ENCODE results near the gene EFNB3.
A peak's percentile ranks its signal among the peaks of the same experiment; 100 is the strongest.

Gene EFNB3

DNA sequence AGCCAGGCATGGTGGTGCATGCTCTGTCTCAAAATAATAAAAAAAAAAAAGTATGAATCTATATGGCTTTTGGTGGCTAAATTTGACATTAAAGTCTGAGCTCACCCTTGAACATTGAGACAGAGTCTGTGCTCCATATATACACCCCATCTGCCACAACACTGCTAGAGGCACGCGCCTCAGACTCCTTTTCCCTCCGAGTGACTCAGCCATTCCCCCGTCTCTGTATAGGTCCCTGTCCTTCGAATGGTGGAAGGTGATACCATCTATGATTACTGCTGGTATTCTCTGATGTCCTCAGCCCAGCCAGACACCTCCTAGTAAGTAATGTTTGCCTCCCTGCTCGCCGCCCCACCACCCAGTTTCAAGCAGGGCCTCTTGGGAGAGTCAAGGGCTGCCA lies 4.5 kb upstream of the EFNB3 start:
- DNase-seq: no peak

DNA sequence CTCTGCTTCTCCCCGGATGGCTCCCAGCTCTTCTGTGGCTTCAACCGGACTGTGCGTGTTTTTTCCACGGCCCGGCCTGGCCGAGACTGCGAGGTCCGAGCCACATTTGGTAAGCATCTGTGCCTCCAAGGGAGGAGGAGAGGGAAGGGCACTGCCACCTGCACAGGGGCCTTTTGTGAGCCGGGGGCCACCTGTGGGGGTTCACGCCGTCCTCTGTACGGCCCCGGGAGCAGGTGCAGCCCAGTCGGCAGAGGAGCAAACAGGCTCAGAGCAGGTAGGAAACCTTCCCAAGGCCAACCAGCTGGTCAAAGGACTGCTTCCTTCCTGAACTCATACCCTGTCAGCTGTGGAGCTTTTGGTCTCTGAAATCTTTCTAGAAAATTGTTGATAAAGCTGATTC lies 3.3 kb upstream of the EFNB3 start:
- DNase-seq: no peak

DNA sequence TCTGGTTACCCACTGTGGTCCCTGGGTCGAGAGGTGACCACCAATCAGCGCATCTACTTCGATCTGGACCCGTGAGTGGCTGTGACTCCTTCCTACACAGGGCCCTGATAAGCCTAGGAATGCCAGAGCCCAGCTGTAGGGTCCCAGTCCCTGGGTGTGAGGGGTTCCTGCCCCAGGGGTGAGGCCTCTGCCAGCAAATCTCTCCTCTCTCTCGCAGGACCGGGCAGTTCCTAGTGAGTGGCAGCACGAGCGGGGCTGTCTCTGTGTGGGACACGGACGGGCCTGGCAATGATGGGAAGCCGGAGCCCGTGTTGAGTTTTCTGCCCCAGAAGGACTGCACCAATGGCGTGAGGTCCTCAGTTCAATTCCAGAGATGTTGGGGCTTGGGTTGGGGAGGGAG lies 2.2 kb upstream of the EFNB3 start:
- no peak for DNase-seq

DNA sequence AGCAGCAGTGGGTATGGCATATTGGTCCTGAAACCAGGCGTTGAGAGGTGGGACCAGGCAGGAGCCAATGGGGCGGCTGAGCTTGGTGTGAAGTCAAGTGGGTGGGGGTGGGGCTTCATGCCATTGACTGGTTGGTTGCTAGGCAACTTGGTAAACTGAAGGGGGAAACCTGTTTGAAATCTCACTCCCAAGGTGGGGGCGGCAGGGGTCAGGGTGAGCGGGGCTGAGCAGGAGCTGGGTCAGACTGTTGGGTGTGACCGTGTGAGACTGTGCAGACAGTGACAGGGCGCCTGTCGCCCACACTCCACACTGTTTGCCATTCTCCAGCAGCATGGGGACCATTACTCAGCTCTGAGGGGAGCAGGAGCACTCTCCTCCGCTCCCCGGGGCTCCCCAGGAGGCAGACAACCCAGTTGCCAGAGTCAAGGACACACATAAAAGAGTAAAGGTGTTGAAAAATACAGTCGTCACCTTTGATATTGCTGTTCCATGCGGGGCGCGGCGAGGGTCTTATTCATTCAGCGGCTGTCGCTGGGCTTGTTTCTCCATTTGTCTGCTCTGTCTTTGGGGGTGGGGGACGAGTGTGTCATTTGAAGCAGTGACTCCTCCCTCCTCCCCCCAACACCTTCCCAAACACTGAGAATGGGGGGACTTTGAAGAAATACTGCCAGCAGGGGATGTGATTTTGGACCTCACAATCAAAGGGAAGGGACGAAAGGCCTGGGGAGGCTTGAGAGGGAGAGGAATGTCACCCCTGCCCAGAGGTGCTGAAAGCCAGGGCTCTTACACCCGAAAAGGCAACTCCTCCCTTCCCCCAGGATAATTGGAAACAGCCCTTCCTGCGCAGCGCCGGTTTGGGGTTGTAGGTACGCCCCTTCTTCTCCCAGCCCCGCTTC lies 1.2 kb upstream of the EFNB3 start:
- DNase-seq: no peak

DNA sequence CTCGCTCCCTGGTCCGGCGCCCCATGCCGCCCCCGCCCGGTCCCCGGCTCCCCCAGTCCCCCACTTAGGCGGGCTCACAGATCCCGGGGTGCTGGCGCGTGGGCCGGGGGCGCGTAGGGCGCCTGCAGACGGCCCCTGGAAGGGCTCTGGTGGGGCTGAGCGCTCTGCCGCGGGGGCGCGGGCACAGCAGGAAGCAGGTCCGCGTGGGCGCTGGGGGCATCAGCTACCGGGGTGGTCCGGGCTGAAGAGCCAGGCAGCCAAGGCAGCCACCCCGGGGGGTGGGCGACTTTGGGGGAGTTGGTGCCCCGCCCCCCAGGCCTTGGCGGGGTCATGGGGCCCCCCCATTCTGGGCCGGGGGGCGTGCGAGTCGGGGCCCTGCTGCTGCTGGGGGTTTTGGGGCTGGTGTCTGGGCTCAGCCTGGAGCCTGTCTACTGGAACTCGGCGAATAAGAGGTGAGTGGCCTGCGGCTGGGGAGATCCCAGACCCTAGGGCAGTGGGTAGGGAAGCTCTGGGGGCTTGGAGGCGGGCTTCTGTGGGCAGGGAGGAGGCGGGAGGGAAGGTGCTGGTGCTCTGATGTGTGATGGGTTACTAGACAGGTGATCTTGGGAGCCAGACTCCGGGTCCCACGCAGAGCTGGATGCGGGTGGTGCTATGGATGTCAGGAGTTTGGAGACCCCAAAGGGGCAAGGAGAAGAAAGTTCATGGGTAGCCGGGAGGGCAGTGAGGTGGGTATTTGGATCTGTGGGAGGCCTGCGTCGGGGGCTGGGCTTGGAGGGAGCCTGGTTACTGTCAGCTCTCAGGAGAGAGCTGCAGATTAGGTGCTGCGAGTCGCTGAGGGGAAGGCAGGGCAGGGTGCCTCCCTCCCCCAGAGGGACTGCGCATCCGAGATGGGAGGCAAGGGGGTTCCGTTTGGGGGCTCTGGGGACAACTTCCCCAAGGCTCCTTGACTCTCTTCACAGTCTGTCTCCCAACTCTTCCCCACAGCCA lies 560 bp downstream of the EFNB3 start:
- DNase-seq: no peak

DNA sequence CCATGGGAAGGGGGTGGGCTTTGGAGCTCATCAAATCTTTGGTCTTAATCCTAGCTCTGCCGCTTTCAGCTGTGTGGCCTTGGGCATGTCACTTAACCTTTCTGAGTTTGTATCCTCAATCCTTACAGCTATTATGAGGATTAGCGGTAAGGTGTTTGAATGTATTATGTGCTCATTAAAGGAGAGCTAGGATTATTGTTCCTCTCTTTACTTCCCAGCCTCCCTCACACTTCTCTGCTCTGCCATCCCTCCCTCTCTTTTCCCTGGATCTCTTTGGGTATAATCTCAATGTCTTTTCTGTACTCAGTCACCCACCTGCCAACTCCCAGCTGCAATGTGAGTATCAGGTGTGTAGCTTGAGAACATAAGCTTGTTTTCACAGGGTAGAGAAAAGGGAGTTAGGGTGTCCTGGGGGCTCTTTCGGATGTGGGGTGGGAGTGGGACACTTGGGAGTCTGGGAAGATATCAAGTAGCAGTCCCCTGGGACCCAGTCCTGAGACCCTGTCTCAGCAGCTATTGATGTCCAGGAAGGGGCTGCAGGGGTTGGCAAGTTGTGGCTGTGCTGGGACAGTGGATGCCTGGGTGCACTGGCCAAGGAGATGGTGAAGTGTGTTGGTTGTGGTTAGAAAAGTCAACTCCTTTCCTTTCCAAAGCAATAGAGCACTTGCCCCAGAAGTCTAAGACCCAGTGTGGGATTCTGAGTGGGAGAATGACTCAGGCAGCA lies 1.8 kb downstream of the EFNB3 start:
- no peak for DNase-seq

DNA sequence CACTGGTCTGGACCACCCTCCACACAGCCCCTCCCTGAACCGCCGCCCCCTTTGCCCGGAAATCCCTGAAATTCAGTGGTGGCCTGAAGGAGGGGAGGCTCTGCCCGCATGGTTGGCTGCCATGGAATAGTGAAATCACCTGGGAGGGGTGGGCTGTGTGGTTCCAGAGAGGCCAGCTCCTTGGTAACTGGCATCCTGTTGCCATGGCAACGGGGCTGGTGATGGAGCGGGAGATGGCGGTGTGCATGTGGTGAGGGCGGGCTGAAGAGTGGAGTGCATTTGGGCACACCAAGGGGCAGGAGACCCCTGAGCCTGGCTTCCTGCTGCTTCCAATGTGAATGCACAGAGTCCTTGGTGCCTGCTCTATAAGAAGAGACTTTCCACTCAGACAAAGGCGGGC lies 2.4 kb downstream of the EFNB3 start:
- no peak for DNase-seq

DNA sequence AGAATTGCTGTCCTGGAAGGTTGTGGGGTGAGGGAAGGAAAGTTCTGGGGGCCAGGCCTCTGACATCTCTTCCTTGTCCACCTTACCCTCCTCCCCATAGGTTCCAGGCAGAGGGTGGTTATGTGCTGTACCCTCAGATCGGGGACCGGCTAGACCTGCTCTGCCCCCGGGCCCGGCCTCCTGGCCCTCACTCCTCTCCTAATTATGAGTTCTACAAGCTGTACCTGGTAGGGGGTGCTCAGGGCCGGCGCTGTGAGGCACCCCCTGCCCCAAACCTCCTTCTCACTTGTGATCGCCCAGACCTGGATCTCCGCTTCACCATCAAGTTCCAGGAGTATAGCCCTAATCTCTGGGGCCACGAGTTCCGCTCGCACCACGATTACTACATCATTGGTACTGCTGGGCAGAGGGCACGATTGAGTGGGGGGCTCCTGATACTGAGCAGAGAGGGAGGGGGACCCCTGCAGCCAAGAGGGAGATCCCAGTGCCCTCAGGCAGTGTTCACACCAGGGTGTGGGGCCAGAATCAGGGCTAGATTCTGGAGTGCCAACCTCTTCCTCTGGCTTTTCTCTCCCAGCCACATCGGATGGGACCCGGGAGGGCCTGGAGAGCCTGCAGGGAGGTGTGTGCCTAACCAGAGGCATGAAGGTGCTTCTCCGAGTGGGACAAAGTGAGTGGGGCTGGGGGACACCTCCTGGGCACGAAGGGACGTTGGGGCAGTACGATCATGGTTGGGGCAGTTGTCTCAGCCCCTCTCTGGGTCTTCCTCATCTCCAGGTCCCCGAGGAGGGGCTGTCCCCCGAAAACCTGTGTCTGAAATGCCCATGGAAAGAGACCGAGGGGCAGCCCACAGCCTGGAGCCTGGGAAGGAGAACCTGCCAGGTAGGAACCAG lies 3.1 kb downstream of the EFNB3 start:
- no peak for DNase-seq

DNA sequence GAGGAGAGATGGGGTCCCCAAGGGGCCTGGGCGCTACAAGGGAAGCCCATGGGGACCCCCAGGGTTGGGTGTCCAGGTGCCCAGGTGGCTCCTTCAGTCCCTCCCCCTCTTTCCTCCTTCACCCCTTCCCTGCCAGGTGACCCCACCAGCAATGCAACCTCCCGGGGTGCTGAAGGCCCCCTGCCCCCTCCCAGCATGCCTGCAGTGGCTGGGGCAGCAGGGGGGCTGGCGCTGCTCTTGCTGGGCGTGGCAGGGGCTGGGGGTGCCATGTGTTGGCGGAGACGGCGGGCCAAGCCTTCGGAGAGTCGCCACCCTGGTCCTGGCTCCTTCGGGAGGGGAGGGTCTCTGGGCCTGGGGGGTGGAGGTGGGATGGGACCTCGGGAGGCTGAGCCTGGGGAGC lies 4.0 kb downstream of the EFNB3 start:
- DNase-seq: no peak

DNA sequence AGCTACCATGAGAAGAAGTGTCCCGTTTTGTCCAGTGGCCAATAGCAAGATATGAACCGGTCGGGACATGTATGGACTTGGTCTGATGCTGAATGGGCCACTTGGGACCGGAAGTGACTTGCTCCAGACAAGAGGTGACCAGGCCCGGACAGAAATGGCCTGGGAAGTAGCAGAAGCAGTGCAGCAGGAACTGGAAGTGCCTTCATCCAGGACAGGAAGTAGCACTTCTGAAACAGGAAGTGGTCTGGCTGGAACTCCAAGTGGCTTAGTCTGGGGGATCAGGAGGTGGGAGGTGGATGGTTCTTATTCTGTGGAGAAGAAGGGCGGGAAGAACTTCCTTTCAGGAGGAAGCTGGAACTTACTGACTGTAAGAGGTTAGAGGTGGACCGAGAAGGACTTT lies 5.3 kb downstream of the EFNB3 start:
- DNase-seq: no peak

DNA sequence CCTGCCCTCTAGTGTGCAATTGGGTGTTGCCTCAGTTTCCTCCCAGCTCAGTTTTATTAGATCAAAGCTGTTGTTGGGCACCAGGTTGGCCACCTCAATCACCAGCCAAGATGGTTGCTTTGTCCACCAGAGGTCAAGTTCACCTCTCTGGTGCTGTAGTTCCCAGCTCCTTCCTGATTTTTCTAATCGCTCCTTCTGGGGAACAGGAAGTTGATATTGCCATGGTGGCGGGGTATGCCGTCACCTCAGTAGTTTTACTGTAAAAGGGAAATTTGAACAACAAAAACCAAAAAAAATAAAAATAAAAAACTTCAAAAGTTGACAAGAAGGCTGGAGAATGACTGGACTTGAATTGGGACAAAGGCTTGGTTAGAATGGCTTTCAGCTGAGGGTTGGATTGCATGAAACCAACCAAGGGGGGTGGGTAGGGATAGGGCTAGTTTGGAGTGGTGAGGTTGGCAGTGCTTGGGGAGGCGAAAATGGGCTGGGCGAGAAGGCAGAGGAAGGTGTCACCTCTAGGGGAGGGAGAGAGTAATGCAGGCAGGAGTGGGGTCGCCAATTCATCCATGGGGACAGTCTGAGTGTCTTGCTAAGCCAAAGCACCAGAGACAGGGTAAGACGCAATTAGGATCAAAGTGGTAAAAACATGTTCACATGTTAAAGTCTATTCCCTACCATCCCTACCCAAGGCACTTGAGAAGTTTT lies 6.2 kb downstream of the EFNB3 start:
- no peak for DNase-seq

DNA sequence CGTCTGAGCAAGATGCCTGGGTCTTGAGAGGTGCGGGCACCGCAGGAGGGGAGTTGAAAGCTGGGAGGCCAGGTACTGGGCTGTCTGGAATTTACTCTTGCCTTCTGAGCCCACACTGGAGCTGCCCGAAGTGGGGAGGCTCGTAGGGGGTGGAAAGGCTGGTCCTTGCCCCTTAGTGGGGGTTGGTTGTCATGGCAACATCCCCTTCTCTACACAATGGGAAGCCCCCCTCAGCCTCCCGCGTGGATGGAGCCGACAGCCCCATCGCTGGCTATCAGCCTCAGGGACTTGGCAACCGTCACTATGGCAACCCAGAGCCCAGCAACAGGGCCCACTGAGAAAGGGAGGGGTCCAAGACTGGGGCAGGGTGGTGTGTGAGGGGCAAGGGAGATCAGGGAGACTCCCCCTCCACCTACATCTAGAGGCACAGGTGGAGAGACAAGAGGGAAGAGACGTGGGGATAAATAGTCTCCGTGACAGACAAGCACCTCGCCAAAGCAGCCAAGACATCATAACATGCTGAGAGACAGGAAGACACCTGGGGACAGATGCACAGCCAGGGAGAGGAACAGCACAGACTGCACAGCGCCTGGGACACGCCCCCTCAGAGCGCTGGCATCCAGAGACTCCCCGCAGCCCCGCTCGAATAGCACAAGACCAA lies 7.2 kb downstream of the EFNB3 start:
- DNase-seq: no peak

DNA sequence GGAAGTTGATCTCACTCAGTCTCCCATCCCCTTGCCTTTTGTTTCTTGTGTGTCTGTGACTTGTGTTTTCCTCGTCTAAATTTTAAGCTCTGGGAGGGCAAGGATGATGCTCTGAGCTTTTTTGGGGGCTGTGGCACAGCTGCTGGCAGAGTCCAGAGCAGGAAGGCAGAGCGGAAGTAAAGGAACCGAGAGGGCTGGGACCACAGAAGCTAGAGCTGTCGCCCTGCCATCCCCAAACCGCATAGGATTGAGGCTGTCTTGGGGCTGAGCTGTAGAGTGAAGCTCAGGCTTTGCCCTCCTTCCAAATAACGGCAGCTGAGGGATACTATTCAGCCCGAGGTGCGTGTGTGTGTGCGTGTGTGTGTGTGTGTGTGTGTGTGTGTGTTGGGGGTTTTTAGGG lies 8.8 kb downstream of the EFNB3 start:
- no peak for DNase-seq

DNA sequence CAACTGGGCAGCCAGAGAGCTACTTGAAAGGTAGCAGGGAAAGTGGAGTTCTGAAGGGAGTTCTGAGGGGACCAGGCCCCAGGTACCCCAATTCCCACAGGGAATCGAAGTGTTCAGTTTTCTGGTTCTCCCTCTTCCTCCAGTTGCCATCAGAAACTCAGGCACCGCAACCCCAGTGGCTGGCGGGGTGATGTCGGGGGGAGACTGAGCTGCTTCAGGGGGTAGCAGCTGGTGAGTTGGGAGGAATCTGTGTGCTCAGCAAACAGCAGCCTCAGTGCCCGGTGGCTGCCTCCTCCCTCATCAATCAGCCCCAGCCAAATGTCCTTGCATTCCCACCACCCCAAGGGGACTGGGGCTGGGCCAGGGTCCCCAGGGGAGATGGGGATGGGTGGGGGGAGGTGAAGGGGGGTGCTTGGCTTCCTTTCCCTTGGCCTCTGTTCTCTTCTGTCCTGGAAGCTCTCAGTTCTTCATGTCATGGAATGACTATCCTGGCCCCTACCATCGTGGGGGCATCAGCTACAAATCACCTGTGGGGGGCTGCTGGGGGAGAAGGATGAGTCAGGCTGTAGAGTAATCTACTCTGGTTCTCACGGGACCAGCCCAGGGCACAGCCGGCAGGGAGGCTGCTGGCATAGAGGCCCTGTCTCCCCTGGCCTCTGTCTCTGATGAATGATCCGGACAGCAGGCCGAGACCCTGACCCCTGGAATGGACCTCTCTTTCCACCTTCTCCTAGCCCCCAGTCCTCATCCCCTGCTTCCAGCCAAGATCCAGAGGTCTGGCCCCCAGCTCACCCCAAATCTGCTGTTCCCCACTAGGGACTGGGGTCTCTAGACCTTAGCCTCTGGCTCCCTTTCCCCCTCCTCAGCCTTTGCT lies 10.0 kb downstream of the EFNB3 start:
- DNase-seq: no peak

DNA sequence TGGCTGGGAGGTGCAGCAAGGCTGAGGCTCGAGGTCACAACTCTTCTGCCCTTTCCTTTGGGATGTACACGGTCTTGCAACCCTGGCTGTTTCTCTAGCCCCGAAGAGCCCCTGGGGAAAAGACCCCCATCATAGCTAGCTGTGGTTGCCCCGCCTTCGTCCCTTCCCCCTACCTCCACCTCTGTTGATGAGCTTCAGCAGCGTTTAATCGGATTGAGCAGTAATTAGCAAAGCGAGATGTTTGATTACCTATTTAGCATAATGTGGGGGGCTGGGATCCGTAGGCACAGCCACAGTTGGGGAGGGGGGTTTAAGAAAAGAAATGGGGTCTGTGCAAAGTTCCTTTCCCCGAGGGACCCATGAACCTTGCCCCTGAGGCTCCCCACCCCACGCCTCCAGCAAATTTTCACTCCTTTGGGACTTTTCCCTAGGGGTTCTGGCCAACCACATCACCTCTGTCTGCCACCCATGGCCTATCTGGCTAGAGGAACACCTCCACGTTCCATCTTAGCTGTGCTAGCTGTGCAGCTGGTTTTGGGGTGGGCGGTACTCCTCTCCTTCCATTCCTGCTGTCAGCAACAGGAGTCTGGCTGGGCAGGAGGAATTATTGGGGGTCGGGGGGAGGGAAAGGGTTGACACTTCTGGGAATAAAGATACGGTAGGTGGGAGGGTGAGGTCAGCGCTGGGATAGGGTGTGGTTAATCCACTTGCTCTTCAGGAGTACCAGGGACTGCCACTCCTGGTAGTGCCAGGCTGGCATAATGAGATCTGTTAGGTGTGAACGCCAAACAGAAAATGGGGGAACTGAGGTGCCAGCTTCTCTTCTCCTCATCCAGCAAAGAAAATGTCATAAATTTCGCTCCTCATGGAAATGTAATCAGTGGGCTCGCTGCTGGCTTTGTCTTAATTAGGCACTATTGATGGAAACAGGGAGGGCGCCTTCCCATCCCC lies 11.2 kb downstream of the EFNB3 start:
- no peak for DNase-seq

DNA sequence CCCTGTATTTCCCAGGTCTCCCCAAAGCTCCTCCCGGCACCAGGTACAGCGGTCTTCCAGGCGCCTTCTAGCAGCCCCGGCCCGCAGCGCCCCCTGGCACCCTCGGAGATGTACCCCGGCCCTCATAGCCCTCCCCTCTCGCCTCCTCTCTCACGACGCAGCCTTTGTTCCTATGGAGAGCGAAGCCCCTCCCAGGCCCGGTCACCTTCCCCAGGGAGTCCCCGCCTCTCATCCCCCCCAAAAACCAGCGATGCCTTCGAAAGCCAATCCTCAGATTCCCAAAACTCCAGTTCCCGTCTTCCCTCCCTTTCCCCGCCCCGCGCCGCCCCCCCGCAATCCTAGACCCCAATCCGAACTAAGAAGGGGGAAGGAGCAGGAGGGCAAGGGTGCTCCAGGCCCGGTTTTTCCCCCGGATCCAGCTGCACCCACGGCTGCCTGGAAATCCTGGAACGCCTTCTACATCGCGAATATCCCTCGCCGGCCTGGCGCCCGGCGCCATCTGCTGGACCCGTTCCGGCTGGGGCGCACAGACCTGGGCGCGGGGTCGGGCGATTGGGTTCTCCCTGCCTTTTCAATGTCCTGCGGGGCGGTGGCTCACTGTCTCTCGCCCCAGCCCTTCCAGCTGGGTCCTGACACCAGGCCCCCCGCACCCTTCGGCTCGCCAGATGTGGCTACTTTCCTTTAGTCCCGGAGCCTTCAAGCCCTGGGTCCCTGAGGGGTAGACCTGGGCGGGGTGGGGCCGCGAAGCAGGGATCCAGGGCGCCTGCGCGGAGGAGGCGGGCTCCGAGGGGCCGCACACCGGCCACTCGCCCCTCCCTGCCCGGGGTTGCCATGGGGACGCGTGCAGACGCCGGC lies 12.1 kb downstream of the EFNB3 start, which contains the start of gene DNAH2:
Gene DNAH2 (plus strand): TSS at position 844 of the 855 bp plus-strand sequence. CDS start 1,991 bp downstream, outside the sequence.
- peak; percentile 80 for DNase-seq

DNA sequence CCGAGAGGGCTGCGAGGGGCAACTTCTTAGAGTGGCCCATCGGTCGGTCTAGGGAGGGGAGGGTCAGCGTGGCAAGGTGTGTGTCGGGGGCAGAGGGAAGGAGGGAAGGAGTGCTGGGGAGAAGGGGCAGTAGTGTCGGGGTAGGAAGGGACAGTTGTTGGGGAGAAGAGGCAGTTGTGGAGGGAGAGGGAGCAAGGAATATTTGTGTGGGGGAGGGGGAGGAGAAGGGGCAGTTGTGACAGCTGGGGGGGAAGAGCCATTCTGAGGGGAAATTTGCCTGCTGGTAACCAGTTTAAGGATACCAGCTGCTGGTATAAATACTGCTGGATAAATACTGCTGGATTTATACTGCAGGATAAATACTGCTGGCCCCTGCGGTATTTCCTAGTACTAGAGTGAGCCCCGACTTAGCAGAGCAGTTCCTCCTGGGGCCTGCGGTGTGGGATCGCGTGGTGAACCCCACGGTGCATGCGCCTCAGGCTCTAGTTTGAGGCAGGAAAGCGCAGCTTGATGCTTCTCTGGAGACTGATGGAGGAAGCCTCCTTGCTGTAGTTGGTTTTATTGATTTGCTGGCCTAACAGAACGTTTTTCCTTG lies 12.9 kb downstream of the EFNB3 start:
- DNase-seq: no peak

All from T1000 (cell line).